ENCODE data around the gene EME1. TPM values are rescaled to one million over a fixed set of nuclear protein-coding genes. Genes with fewer than 3 reads are reported as not detected.

Gene EME1
- total and polyA plus RNA-seq, 2 of the 4 experiments (the other 2 are of a cell fraction), result 9.1 to 9.4 TPM

- Histone ChIP-seq H3K27me3 (ENCODE audit: control insufficient read depth, insufficient read depth, low read length) (no peaks in the 10 kb centered on the region), H3K56ac (ENCODE audit: extremely low read depth, insufficient read depth, low read length) (no peak overlapping the region), H2BK15ac (ENCODE audit: low read depth, low read length) (no peak overlapping the region), H3K79me1 (ENCODE audit: low read depth in 1 of 2, low read length in 2 of 2) (peaks cover 14 to 64% of the 10 kb centered on the region in 2 experiments; a peak in 3 of 4 replicates), H2AFZ (replicated peaks; ENCODE audit: low read length, poor library complexity) (peak overlapping the region; percentile 79), H3K9ac (ENCODE audit: low read depth, low read length) (peak overlapping the region; percentile 68), H3K23ac (ENCODE audit: low read depth, low read length) (peak overlapping the region; percentile 85), H3K18ac (ENCODE audit: low read depth, low read length) (peak overlapping the region; percentile 16; the same call in 1 of the 2 replicates), H3K4me2 (ENCODE audit: low read depth, low read length) (peak overlapping the region; percentile 74), H2AK9ac (replicated peaks; ENCODE audit: low read depth, low read length, poor library complexity) (peak overlapping the region; percentile 43), H3K9me1 (ENCODE audit: insufficient read depth, low read length) (peaks cover 17% of the 10 kb centered on the region), H2BK20ac (ENCODE audit: low read depth, low read length) (no peak overlapping the region), H3K4ac (ENCODE audit: low read depth, low read length) (peak overlapping the region; percentile 6), H3K4me3 (ENCODE audit: insufficient read depth, low read depth, low read length) (peak overlapping the region; percentile 79), H4K91ac (ENCODE audit: insufficient read depth, low read depth, low read length) (no peak overlapping the region), H2BK120ac (ENCODE audit: low read depth, low read length) (no peak overlapping the region), H3K14ac (replicated peaks; ENCODE audit: low read depth, low read length) (peak overlapping the region; percentile 69), H3K27ac (ENCODE audit: insufficient read depth, low read length) (peak overlapping the region; percentile 38), H3K36me3 (ENCODE audit: control insufficient read depth, insufficient read depth, low read length) (peaks cover 3% of the 10 kb centered on the region; the same call in 1 of the 2 replicates), H4K8ac (ENCODE audit: low read depth in 2 of 2, low read length in 2 of 2) (peak overlapping the region in 1 of 2 experiments; percentile 61; a peak in 3 of 4 replicates), H2BK5ac (ENCODE audit: low read depth, low read length, poor library complexity, severe bottlenecking) (peak overlapping the region; percentile 6), H4K5ac (ENCODE audit: low read depth, low read length) (peak overlapping the region; percentile 21), H2AK5ac (ENCODE audit: low read depth, low read length) (peak overlapping the region; percentile 60), H3K9me3 (ENCODE audit: control insufficient read depth, insufficient read depth, low read length) (no peaks in the 10 kb centered on the region), H3K4me1 (ENCODE audit: control insufficient read depth, insufficient read depth, low read length) (peaks cover 26% of the 10 kb centered on the region), H4K20me1 (ENCODE audit: insufficient read depth, low read length) (no peaks in the 10 kb centered on the region)
- dilution Hi-C loops (cut with HindIII; ENCODE audit: low sequenced_read_pairs, unreplicated experiment), result no loop called here
- BruUV-seq (replicated peaks), result no TSS peak
- no CpG with 5 or more reads among the region's 4 CpGs for WGBS, 2 experiments (ENCODE audit: extremely low coverage in 2 of 2, insufficient read length in 1 of 2)
- in situ Hi-C loops (cut with MboI; ENCODE audit: low sequenced_read_pairs), result no loop called here
- ChIA-PET POLR2A (ENCODE audit: unreplicated experiment) (interaction anchor here (1.8 kb wide), 1 partner anchor 10 kb away, joined by 7 read pairs; no protein-coding TSS in a partner anchor), CTCF (interaction anchor here (1.2 to 1.8 kb wide), 2 partner anchors 15 to 30 kb away, joined by 4 to 7 read pairs; partner anchors contain the start of gene LRRC59)
- intact Hi-C loops (cut with micrococcal nuclease), result no loop called here
- no peak for TF ChIP-seq RAD21 (IDR thresholded peaks at IDR 0.05; ENCODE audit: low read length)
- no peak for TF ChIP-seq POLR2A (IDR thresholded peaks at IDR 0.05; ENCODE audit: low read depth, low read length)
- TF ChIP-seq ELK1 (IDR thresholded peaks at IDR 0.05; ENCODE audit: borderline replicate concordance, low read depth, low read length), result no peak
- TF ChIP-seq BHLHE40 (IDR thresholded peaks at IDR 0.05; ENCODE audit: low read depth, low read length), result no peak
- TF ChIP-seq NFE2L2 (IDR thresholded peaks at IDR 0.05; ENCODE audit: low read depth, low read length), result no peak
- peak; percentile 18; the same call in 1 of the 2 replicates for TF ChIP-seq CTCF (conservative IDR thresholded peaks at IDR 0.05; ENCODE audit: low read depth, low read length)
- TF ChIP-seq FOS (IDR thresholded peaks at IDR 0.05; ENCODE audit: low read depth, low read length), result no peak
- TF ChIP-seq RFX5 (IDR thresholded peaks at IDR 0.05; ENCODE audit: low read depth, low read length), result no peak
- no peak for TF ChIP-seq MAZ (IDR thresholded peaks at IDR 0.05; ENCODE audit: borderline replicate concordance, low read depth, low read length)
- DNase-seq, result peak; percentile 37
- ATAC-seq (ENCODE audit: low read depth), result peak; percentile 24
Measured at GRCh38 chr17:50426814-50427787, 54.1 kb downstream of the EME1 start.
